Small intestine (tissue), 7 donors: ENCODE measurements around the gene CCHCR1. TPM values are rescaled to one million over a fixed set of nuclear protein-coding genes. Genes with fewer than 3 reads are reported as not detected.
"Not testable (repeated sequence)": the region's sequence is repeated elsewhere in the genome, so short reads cannot be mapped to it uniquely, and the experiment has no call there.

ENCODE experiments used
- DNase-seq, 2 donors: peaks; one replicate each; pipeline versions ENCODE4 v3.0.0 to v3.0.0-alpha.2; 2013
- FAIRE-seq: peaks from 2 replicates; lab custom pipeline; 2012; peaks lifted over from hg19 to GRCh38; lab: Jason Lieb, UNC
- H3K27ac ChIP-seq, 3 donors: one replicate each; pipeline ENCODE4 v1.5.1; 2013; ENCODE audit warnings: low read length in 2 of 3, mild to moderate bottlenecking in 2 of 3, control low read depth in 1 of 3, inconsistent platforms in 1 of 3, low read depth in 1 of 3, moderate library complexity in 1 of 3
- H3K27me3 ChIP-seq, 3 donors: one replicate each; pipeline ENCODE4 v1.6.1; 2013; ENCODE audit warnings: low read length in 3 of 3, inconsistent platforms in 1 of 3; ENCODE audit not compliant: control insufficient read depth in 3 of 3, insufficient read depth in 3 of 3
- H3K36me3 ChIP-seq, 3 donors: one replicate each; pipeline ENCODE4 v1.6.1; 2013; ENCODE audit warnings: low read length in 3 of 3, inconsistent platforms in 1 of 3, low read depth in 1 of 3, mild to moderate bottlenecking in 1 of 3, moderate library complexity in 1 of 3; ENCODE audit not compliant: control insufficient read depth in 3 of 3, insufficient read depth in 2 of 3
- H3K4me1 ChIP-seq, 3 donors: one replicate each; pipeline ENCODE4 v1.6.1; 2013; ENCODE audit warnings: low read length in 2 of 3, inconsistent platforms in 1 of 3, low read depth in 1 of 3, mild to moderate bottlenecking in 1 of 3, moderate library complexity in 1 of 3; ENCODE audit not compliant: control insufficient read depth in 3 of 3, insufficient read depth in 2 of 3
- H3K4me3 ChIP-seq, 3 donors: one replicate each; pipeline ENCODE4 v1.5.1; 2013; ENCODE audit warnings: low read length in 3 of 3, control low read depth in 1 of 3, inconsistent platforms in 1 of 3, low read depth in 1 of 3, mild to moderate bottlenecking in 1 of 3, moderate library complexity in 1 of 3
- H3K9me3 ChIP-seq, 2 donors: one replicate each; pipeline ENCODE4 v1.6.1; 2013; ENCODE audit warnings: low read depth in 1 of 2, low read length in 1 of 2; ENCODE audit not compliant: control insufficient read depth in 2 of 2, insufficient read depth in 1 of 2
- WGBS, 3 donors: extraction: QIAGEN DNeasy Blood & Tissue Kit; methylation state at CpG; one replicate each; pipeline ENCODE4 v1.1.7; 2013; 5-methylcytosine and 5-hydroxymethylcytosine counted together
- polyA plus RNA-seq, 4 donors: library from polyadenylated mRNA; stranded (reverse) in 3 of 4; unstranded in 1 of 4; fragments of 200-250 nt in 3 of 4; fragments of 120-200 nt in 1 of 4; gene quantifications; one replicate each; pipeline versions ENCODE4 v1.2.1 to v1.2.3, GENCODE V29; 2013
- donor health status: healthy with polysubstance abuse.
- donor health status: control.
- donor health status: control.
- donor health status: Bipolar disorder and iron deficiency.
- donor health status: healthy.

Gene CCHCR1
- polyA plus RNA-seq, 4 donors, result 13.2 to 29.0 (median 15.1) TPM

- Histone ChIP-seq H3K27ac (peak overlapping the region; percentile 93 to 99 (median 97)), H3K27me3 (no peaks in the 10 kb centered on the region)
- no peak for FAIRE-seq
Measured at GRCh38 chr6:31197559-31198305, 40.1 kb upstream of the CCHCR1 start.

GRCh38 chr6:31196251-31197022 lies 38.8 kb upstream of the CCHCR1 start:
- not testable (repeated sequence) for FAIRE-seq, H3K4me1 ChIP-seq, H3K27me3 ChIP-seq, H3K36me3 ChIP-seq, H3K9me3 ChIP-seq, DNase-seq
- H3K4me3 ChIP-seq, result peak overlapping the region in 2 of 3 donors; percentile 74 to 77
- peak overlapping the region in 1 of 3 donors; percentile 99 for H3K27ac ChIP-seq
- WGBS, 3 donors, result 68 to 72% (median 70%) methylated on average over 25 of the region's 25 CpGs

More at GRCh38 chr6:31197559-31198305, 40.1 kb upstream of the CCHCR1 start:
- peaks cover 0 to 5% of the 10 kb centered on the region in 2 donors for H3K9me3 ChIP-seq
- H3K4me3 ChIP-seq, result peak overlapping the region; percentile 74 to 77 (median 75)
- peak; percentile 92 for DNase-seq
- peaks cover 0 to 8% (median 0%) of the 10 kb centered on the region in 3 donors for H3K36me3 ChIP-seq
- WGBS, 3 donors, result 0% methylated on average over 44 to 45 of the region's 45 CpGs
- peaks cover 4 to 11% (median 6%) of the 10 kb centered on the region in 3 donors for H3K4me1 ChIP-seq

- H3K36me3 ChIP-seq, H3K27me3 ChIP-seq, H3K9me3 ChIP-seq, DNase-seq, H3K4me1 ChIP-seq, FAIRE-seq, H3K27ac ChIP-seq, H3K4me3 ChIP-seq: not testable (repeated sequence)
- WGBS, 3 donors, result 93 to 96% (median 95%) methylated on average over 21 to 41 of the region's 41 CpGs
Measured at GRCh38 chr6:31195308-31195979, 37.8 kb upstream of the CCHCR1 start.

- 75 to 83% (median 81%) methylated on average over 6 of the region's 6 CpGs for WGBS, 3 donors
- Histone ChIP-seq H3K27me3 (no peaks in the 10 kb centered on the region), H3K4me1 (no peaks in the 10 kb centered on the region), H3K4me3 (no peak overlapping the region), H3K27ac (no peak overlapping the region), H3K9me3 (no peaks in the 10 kb centered on the region), H3K36me3 (no peaks in the 10 kb centered on the region)
- DNase-seq, result no peak
- no peak for FAIRE-seq
Measured at GRCh38 chr6:31194061-31194834, 36.6 kb upstream of the CCHCR1 start.

GRCh38 chr6:31193206-31193605 lies 35.6 kb upstream of the CCHCR1 start:
- Histone ChIP-seq H3K36me3 (no peaks in the 10 kb centered on the region), H3K4me3 (no peak overlapping the region), H3K9me3 (no peaks in the 10 kb centered on the region), H3K27me3 (no peaks in the 10 kb centered on the region), H3K27ac (no peak overlapping the region), H3K4me1 (no peaks in the 10 kb centered on the region)
- 73 to 82% (median 75%) methylated on average over 8 of the region's 8 CpGs for WGBS, 3 donors
- no peak for DNase-seq
- no peak for FAIRE-seq

GRCh38 chr6:31192431-31193105 lies 35.0 kb upstream of the CCHCR1 start:
- not testable (repeated sequence) for H3K4me1 ChIP-seq, H3K27me3 ChIP-seq, FAIRE-seq, H3K27ac ChIP-seq, H3K9me3 ChIP-seq, H3K4me3 ChIP-seq, H3K36me3 ChIP-seq
- peak; percentile 71 to 83 for DNase-seq
- 45 to 53% (median 47%) methylated on average over 10 of the region's 10 CpGs for WGBS, 3 donors

- DNase-seq (no peak), FAIRE-seq (no peak)
- no peaks in the 10 kb centered on the region for H3K4me1 ChIP-seq
- WGBS, 3 donors, result 60 to 75% (median 69%) methylated on average over 4 of the region's 4 CpGs
- H3K4me3 ChIP-seq, result no peak overlapping the region
- H3K27ac ChIP-seq, result no peak overlapping the region
- no peaks in the 10 kb centered on the region for H3K36me3 ChIP-seq
- H3K9me3 ChIP-seq, result no peaks in the 10 kb centered on the region
- no peaks in the 10 kb centered on the region for H3K27me3 ChIP-seq
Measured at GRCh38 chr6:31190488-31190887, 32.9 kb upstream of the CCHCR1 start.
